Immature natural killer cell (primary cell): Measurements from ENCODE around the gene SLC17A6. TPM values are rescaled to one million over a fixed set of nuclear protein-coding genes. Genes with fewer than 3 reads are reported as not detected.

Experiments used
- DNase-seq, 3 donors: peaks; one replicate each; pipeline ENCODE4 v3.0.0; 2022; ENCODE audit warnings: mixed read lengths in 1 of 3
- H3K27ac Mint-ChIP-seq, 6 donors: one replicate each; pipeline ENCODE4 v1.8.0; 2020; ENCODE audit warnings: mixed read lengths in 6 of 6, mild to moderate bottlenecking in 5 of 6, inconsistent platforms in 4 of 6, moderate library complexity in 3 of 6
- H3K27me3 Mint-ChIP-seq, 3 donors: one replicate each; pipeline ENCODE4 v1.8.0; 2020 to 2021; ENCODE audit warnings: low read depth in 3 of 3, mild to moderate bottlenecking in 3 of 3, mixed read lengths in 3 of 3, moderate library complexity in 3 of 3, inconsistent platforms in 1 of 3
- H3K36me3 Mint-ChIP-seq, 3 donors: one replicate each; pipeline ENCODE4 v1.8.0; 2020; ENCODE audit warnings: mixed read lengths in 3 of 3, inconsistent platforms in 2 of 3, mild to moderate bottlenecking in 2 of 3
- H3K4me1 Mint-ChIP-seq, 2 donors: one replicate each; pipeline ENCODE4 v1.8.0; 2020; ENCODE audit warnings: inconsistent platforms in 2 of 2, mild to moderate bottlenecking in 2 of 2, mixed read lengths in 2 of 2, moderate library complexity in 1 of 2
- H3K4me3 Mint-ChIP-seq, 5 donors: one replicate each; pipeline ENCODE4 v1.8.0; 2020; ENCODE audit warnings: mild to moderate bottlenecking in 5 of 5, mixed read lengths in 5 of 5, inconsistent platforms in 3 of 5, moderate library complexity in 3 of 5
- H3K9me3 Mint-ChIP-seq, 6 donors: one replicate each; pipeline ENCODE4 v1.8.0; 2020; ENCODE audit warnings: mild to moderate bottlenecking in 6 of 6, mixed read lengths in 6 of 6, inconsistent platforms in 4 of 6, moderate library complexity in 3 of 6
- polyA plus RNA-seq, 3 donors: library from polyadenylated mRNA; unstranded; fragments of 300-500 nt; fragmentation: Illumina TruSeq; gene quantifications; one replicate each; pipeline ENCODE4 v1.2.3, GENCODE V29; 2021

Gene SLC17A6
- polyA plus RNA-seq, 3 donors from 2014 or later, result not detected

- Mint-ChIP-seq H3K36me3 (peaks cover 0 to 4% (median 3%) of the 10 kb centered on the region in 3 donors), H3K27ac (no peak overlapping the region), H3K4me3 (no peak overlapping the region)
These were observed 5.3 kb downstream of the SLC17A6 start for GRCh38 chr11:22343371-22344032.

GRCh38 chr11:22344081-22344480, 5.9 kb downstream of the SLC17A6 start:
- Mint-ChIP-seq H3K4me3 (no peak overlapping the region), H3K36me3 (peaks cover 0 to 4% (median 3%) of the 10 kb centered on the region in 3 donors), H3K27me3 (peaks cover 15 to 46% (median 23%) of the 10 kb centered on the region in 3 donors), H3K9me3 (peaks cover 0 to 19% (median 0%) of the 10 kb centered on the region in 6 donors), H3K4me1 (no peaks in the 10 kb centered on the region), H3K27ac (no peak overlapping the region)
- no peak for DNase-seq

More at GRCh38 chr11:22343371-22344032, 5.3 kb downstream of the SLC17A6 start:
- H3K27me3 Mint-ChIP-seq, result peaks cover 19 to 48% (median 23%) of the 10 kb centered on the region in 3 donors
- H3K4me1 Mint-ChIP-seq, result no peaks in the 10 kb centered on the region
- peaks cover 0 to 19% (median 0%) of the 10 kb centered on the region in 6 donors for H3K9me3 Mint-ChIP-seq
- no peak for DNase-seq

- H3K4me1 Mint-ChIP-seq, result no peaks in the 10 kb centered on the region
- DNase-seq, result no peak
- peaks cover 0 to 5% (median 0%) of the 10 kb centered on the region in 6 donors for H3K9me3 Mint-ChIP-seq
- peaks cover 15 to 32% (median 16%) of the 10 kb centered on the region in 3 donors for H3K27me3 Mint-ChIP-seq
- no peak overlapping the region for H3K27ac Mint-ChIP-seq
- no peak overlapping the region for H3K4me3 Mint-ChIP-seq
- peaks cover 0 to 4% (median 0%) of the 10 kb centered on the region in 3 donors for H3K36me3 Mint-ChIP-seq
These were observed 8.1 kb downstream of the SLC17A6 start for GRCh38 chr11:22346282-22346681.

- Mint-ChIP-seq H3K4me3 (no peak overlapping the region), H3K4me1 (no peaks in the 10 kb centered on the region), H3K27ac (no peak overlapping the region), H3K36me3 (no peaks in the 10 kb centered on the region), H3K9me3 (peaks cover 0 to 5% (median 0%) of the 10 kb centered on the region in 6 donors), H3K27me3 (peaks cover 5 to 21% (median 7%) of the 10 kb centered on the region in 3 donors)
- no peak for DNase-seq
These were observed 9.8 kb downstream of the SLC17A6 start for GRCh38 chr11:22347857-22348487.

- H3K27ac Mint-ChIP-seq, result no peak overlapping the region
- H3K4me1 Mint-ChIP-seq, result no peaks in the 10 kb centered on the region
- H3K36me3 Mint-ChIP-seq, result no peaks in the 10 kb centered on the region
- peaks cover 0 to 10% (median 5%) of the 10 kb centered on the region in 3 donors for H3K27me3 Mint-ChIP-seq
- DNase-seq, result no peak
- no peak overlapping the region for H3K4me3 Mint-ChIP-seq
- H3K9me3 Mint-ChIP-seq, result peaks cover 0 to 1% (median 0%) of the 10 kb centered on the region in 6 donors
These were observed 11.3 kb downstream of the SLC17A6 start for GRCh38 chr11:22349491-22349890.

GRCh38 chr11:22359295-22359694, 21.1 kb downstream of the SLC17A6 start:
- no peak for DNase-seq
- H3K27me3 Mint-ChIP-seq, result peaks cover 0 to 9% (median 5%) of the 10 kb centered on the region in 3 donors
- peaks cover 0 to 2% (median 0%) of the 10 kb centered on the region in 6 donors for H3K9me3 Mint-ChIP-seq
- no peaks in the 10 kb centered on the region for H3K4me1 Mint-ChIP-seq
- H3K27ac Mint-ChIP-seq, result no peak overlapping the region
- no peaks in the 10 kb centered on the region for H3K36me3 Mint-ChIP-seq
- no peak overlapping the region for H3K4me3 Mint-ChIP-seq

- Mint-ChIP-seq H3K36me3 (no peaks in the 10 kb centered on the region), H3K9me3 (peaks cover 0 to 1% (median 0%) of the 10 kb centered on the region in 6 donors), H3K27me3 (no peaks in the 10 kb centered on the region)
These were observed 33.0 kb downstream of the SLC17A6 start for GRCh38 chr11:22371160-22371559.

GRCh38 chr11:22387126-22387525, 48.9 kb downstream of the SLC17A6 start:
- no peak for DNase-seq
- no peaks in the 10 kb centered on the region for H3K36me3 Mint-ChIP-seq
- no peak overlapping the region for H3K4me3 Mint-ChIP-seq
- H3K27ac Mint-ChIP-seq, result no peak overlapping the region
- no peaks in the 10 kb centered on the region for H3K4me1 Mint-ChIP-seq
- no peaks in the 10 kb centered on the region for H3K9me3 Mint-ChIP-seq
- peaks cover 0 to 3% (median 1%) of the 10 kb centered on the region in 3 donors for H3K27me3 Mint-ChIP-seq

More at GRCh38 chr11:22371160-22371559, 33.0 kb downstream of the SLC17A6 start:
- DNase-seq, result no peak
- Mint-ChIP-seq H3K4me3 (no peak overlapping the region), H3K27ac (no peak overlapping the region), H3K4me1 (no peaks in the 10 kb centered on the region)

GRCh38 chr11:22389526-22390282, 51.5 kb downstream of the SLC17A6 start:
- Mint-ChIP-seq H3K27ac (no peak overlapping the region), H3K4me1 (no peaks in the 10 kb centered on the region), H3K36me3 (no peaks in the 10 kb centered on the region)

GRCh38 chr11:22390283-22390655, 52.1 kb downstream of the SLC17A6 start:
- Mint-ChIP-seq H3K36me3 (no peaks in the 10 kb centered on the region), H3K27me3 (peaks cover 0 to 5% (median 2%) of the 10 kb centered on the region in 3 donors), H3K4me1 (no peaks in the 10 kb centered on the region), H3K4me3 (no peak overlapping the region), H3K27ac (no peak overlapping the region), H3K9me3 (no peaks in the 10 kb centered on the region)
- no peak for DNase-seq

More at GRCh38 chr11:22389526-22390282, 51.5 kb downstream of the SLC17A6 start:
- no peak for DNase-seq
- Mint-ChIP-seq H3K4me3 (no peak overlapping the region), H3K9me3 (no peaks in the 10 kb centered on the region), H3K27me3 (peaks cover 0 to 5% (median 2%) of the 10 kb centered on the region in 3 donors)

- Mint-ChIP-seq H3K4me1 (no peaks in the 10 kb centered on the region), H3K4me3 (no peak overlapping the region), H3K27me3 (peaks cover 0 to 3% (median 2%) of the 10 kb centered on the region in 3 donors), H3K9me3 (peaks cover 0 to 2% (median 0%) of the 10 kb centered on the region in 6 donors), H3K36me3 (no peaks in the 10 kb centered on the region), H3K27ac (no peak overlapping the region)
- DNase-seq, result no peak
These were observed 54.4 kb downstream of the SLC17A6 start for GRCh38 chr11:22392561-22392960.

- no peaks in the 10 kb centered on the region for H3K4me1 Mint-ChIP-seq
- no peaks in the 10 kb centered on the region for H3K9me3 Mint-ChIP-seq
- H3K27me3 Mint-ChIP-seq, result no peaks in the 10 kb centered on the region
- DNase-seq, result no peak
- H3K36me3 Mint-ChIP-seq, result no peaks in the 10 kb centered on the region
- no peak overlapping the region for H3K27ac Mint-ChIP-seq
- no peak overlapping the region for H3K4me3 Mint-ChIP-seq
These were observed 67.2 kb downstream of the SLC17A6 start for GRCh38 chr11:22405377-22405776.

GRCh38 chr11:22407267-22407666, 69.1 kb downstream of the SLC17A6 start:
- Mint-ChIP-seq H3K4me3 (no peak overlapping the region), H3K27ac (no peak overlapping the region), H3K36me3 (no peaks in the 10 kb centered on the region), H3K27me3 (no peaks in the 10 kb centered on the region), H3K4me1 (no peaks in the 10 kb centered on the region), H3K9me3 (no peaks in the 10 kb centered on the region)
- no peak for DNase-seq

- Mint-ChIP-seq H3K27me3 (no peaks in the 10 kb centered on the region), H3K36me3 (no peaks in the 10 kb centered on the region), H3K4me3 (no peak overlapping the region), H3K27ac (no peak overlapping the region), H3K4me1 (no peaks in the 10 kb centered on the region), H3K9me3 (no peaks in the 10 kb centered on the region)
- DNase-seq, result no peak
These were observed 69.7 kb downstream of the SLC17A6 start for GRCh38 chr11:22407921-22408320.
